ENCODE data around the gene YDJC. TPM values are rescaled to one million over a fixed set of nuclear protein-coding genes. Genes with fewer than 3 reads are reported as not detected.

The YDJC gene
- total RNA-seq, 4 donors from 2014 or later: 5.2 to 10.8 (median 6.3) TPM

DNA sequence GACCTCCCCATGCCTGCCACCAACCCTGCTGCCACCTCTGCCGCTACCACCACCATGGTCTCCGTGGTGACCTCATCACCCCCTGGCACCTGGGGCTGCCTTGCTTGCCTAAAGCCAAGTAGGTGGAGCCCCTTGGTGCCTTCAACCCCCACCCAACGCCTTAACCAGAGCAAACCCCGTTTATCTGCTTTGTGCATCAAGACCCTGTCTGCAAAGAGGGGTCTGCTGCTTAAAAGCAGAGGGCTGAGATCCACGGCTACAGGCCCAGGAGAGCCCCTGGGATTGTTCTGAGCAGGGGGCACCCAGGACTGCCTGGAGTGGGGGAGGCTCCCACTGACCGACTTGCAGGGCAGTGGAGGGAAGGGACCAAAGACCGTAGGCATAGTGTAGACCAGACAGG, 31.1 kb upstream of the YDJC start:
- H3K27me3 ChIP-seq: peaks cover 13 to 16% (median 14%) of the 10 kb centered on the region in 3 donors

DNA sequence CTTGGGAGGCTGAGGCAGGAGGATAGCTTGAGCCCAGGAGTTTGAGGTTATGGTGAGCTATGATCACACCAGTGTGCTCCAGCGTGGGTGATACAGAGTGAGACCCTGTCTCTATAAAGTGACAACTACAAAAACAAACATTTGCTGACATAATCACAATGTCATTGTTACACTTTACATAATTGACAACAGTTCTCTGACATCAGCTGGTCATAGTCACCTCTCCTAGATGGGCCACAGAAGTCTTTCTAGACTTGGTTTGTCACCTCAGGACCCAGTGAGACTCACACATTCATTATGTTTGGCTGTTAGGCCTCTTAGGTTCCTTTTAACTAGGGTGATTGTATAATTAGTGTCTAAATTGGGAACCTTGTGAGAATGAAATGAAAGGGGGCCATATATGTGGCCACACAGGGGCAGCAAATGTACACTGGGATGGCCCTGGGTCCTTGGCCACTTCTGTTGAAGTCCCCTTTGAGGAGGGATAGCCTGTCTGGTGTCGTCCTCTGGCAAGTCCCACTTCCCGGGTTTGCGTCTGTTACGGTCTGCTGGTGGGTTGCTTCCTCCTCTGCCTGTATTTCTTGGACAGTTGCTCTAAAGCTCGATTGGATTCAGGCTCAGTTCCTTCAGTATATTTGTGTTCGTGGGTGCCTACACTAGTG, 30.2 kb upstream of the YDJC start:
- H3K4me3 ChIP-seq: no peak overlapping the region
- in situ Hi-C loops (cut with MboI; ENCODE audit: low sequenced_read_pairs in 4 of 4) (no loop called here), intact Hi-C loops (cut with DNase I; ENCODE audit: low total_unique reads) (no loop called here)
- no peak overlapping the region for H3K27ac ChIP-seq
- no peaks in the 10 kb centered on the region for H3K36me3 ChIP-seq
- H3K27me3 ChIP-seq: peaks cover 13 to 16% (median 14%) of the 10 kb centered on the region in 3 donors
- TF ChIP-seq CTCF (IDR thresholded peaks at IDR 0.05 in 4 of 5, conservative IDR thresholded peaks at IDR 0.05 in 1 of 5) (no peak), POLR2A (IDR thresholded peaks at IDR 0.05) (no peak)
- DNase-seq: no peak
- ATAC-seq: no peak
- no peaks in the 10 kb centered on the region for H3K9me3 ChIP-seq
- no peaks in the 10 kb centered on the region for H3K4me1 ChIP-seq

More for the DNA sequence above, 31.1 kb upstream of the YDJC start:
- TF ChIP-seq POLR2A (IDR thresholded peaks at IDR 0.05) (no peak), CTCF (IDR thresholded peaks at IDR 0.05 in 4 of 5, conservative IDR thresholded peaks at IDR 0.05 in 1 of 5) (no peak)
- intact Hi-C loops (cut with DNase I; ENCODE audit: low total_unique reads) (no loop called here), in situ Hi-C loops (cut with MboI; ENCODE audit: low sequenced_read_pairs in 4 of 4) (no loop called here)
- DNase-seq (no peak), ATAC-seq (no peak)
- no peaks in the 10 kb centered on the region for H3K9me3 ChIP-seq
- no peak overlapping the region for H3K4me3 ChIP-seq
- no peaks in the 10 kb centered on the region for H3K36me3 ChIP-seq
- no peak overlapping the region for H3K27ac ChIP-seq
- peaks cover 0 to 5% of the 10 kb centered on the region in 2 donors for H3K4me1 ChIP-seq

- DNase-seq: peak; percentile 32 to 34
- H3K36me3 ChIP-seq: no peaks in the 10 kb centered on the region
- peak; percentile 62 to 69 for ATAC-seq
- peaks cover 0 to 3% of the 10 kb centered on the region in 2 donors for H3K4me1 ChIP-seq
- in situ Hi-C loops (cut with MboI; ENCODE audit: low sequenced_read_pairs in 4 of 4) (no loop called here), intact Hi-C loops (cut with DNase I; ENCODE audit: low total_unique reads) (no loop called here)
- H3K9me3 ChIP-seq: no peaks in the 10 kb centered on the region
- no peak overlapping the region for H3K27ac ChIP-seq
- TF ChIP-seq CTCF (IDR thresholded peaks at IDR 0.05 in 4 of 5, conservative IDR thresholded peaks at IDR 0.05 in 1 of 5): no peak
- no peak for TF ChIP-seq POLR2A (IDR thresholded peaks at IDR 0.05)
- peaks cover 13 to 16% (median 14%) of the 10 kb centered on the region in 3 donors for H3K27me3 ChIP-seq
- peak overlapping the region; percentile 51 to 62 (median 55) for H3K4me3 ChIP-seq
Observed at GRCh38 chr22:21657360-21658032, 27.7 kb upstream of the YDJC start.

DNA sequence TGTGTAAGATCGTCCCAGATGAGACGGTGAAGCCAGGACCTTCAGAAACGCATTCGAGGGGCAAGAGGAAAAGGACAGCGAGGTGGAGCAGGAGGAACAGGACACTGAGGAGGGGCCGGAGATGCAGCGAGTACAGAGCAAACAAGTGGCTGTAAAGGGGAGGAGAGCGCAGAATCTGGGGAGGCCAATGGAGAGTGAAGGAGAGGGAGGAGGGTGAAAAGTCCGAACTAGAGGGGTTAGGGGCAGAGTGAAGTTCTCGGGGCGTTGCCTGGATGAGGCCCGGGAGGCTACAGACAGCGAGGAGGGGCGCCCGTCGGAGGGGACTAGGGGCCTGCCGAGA, 27.2 kb upstream of the YDJC start:
- DNase-seq (no peak), ATAC-seq (no peak)
- Histone ChIP-seq H3K27me3 (peaks cover 13 to 16% (median 14%) of the 10 kb centered on the region in 3 donors), H3K36me3 (no peaks in the 10 kb centered on the region), H3K9me3 (no peaks in the 10 kb centered on the region), H3K27ac (no peak overlapping the region), H3K4me1 (peaks cover 0 to 6% of the 10 kb centered on the region in 2 donors), H3K4me3 (peak overlapping the region in 2 of 4 donors; percentile 51 to 56)
- intact Hi-C loops (cut with DNase I; ENCODE audit: low total_unique reads): no loop called here
- in situ Hi-C loops (cut with MboI; ENCODE audit: low sequenced_read_pairs in 4 of 4): no loop called here
- TF ChIP-seq POLR2A (IDR thresholded peaks at IDR 0.05) (no peak), CTCF (IDR thresholded peaks at IDR 0.05 in 4 of 5, conservative IDR thresholded peaks at IDR 0.05 in 1 of 5) (no peak)

Measured in gastrocnemius medialis (tissue), 4 donors.